Measurements from ENCODE around the gene MYRIP.

Gene MYRIP

GRCh38 chr3:40172560-40172959 lies 363.2 kb downstream of the MYRIP start:
- Histone ChIP-seq H3K27me3 (ENCODE audit: insufficient read depth, low read length) (no peaks in the 10 kb centered on the region), H3K9me2 (ENCODE audit: low read depth, low read length) (no peaks in the 10 kb centered on the region), H2AFZ (ENCODE audit: low read length) (no peak overlapping the region), H3K9ac (ENCODE audit: low read length) (no peak overlapping the region), H3K79me2 (ENCODE audit: insufficient read depth, low read length) (no peaks in the 10 kb centered on the region), H3K4me3 (ENCODE audit: low read depth, low read length, poor library complexity, severe bottlenecking) (no peak overlapping the region), H4K20me1 (ENCODE audit: insufficient read depth, low read length) (no peaks in the 10 kb centered on the region), H3K4me1 (ENCODE audit: insufficient read depth, low read length, severe bottlenecking) (no peaks in the 10 kb centered on the region), H3K36me3 (ENCODE audit: insufficient read depth, low read length) (no peaks in the 10 kb centered on the region), H3K27ac (ENCODE audit: low read depth, low read length, poor library complexity, severe bottlenecking) (no peak overlapping the region), H3K9me3 (ENCODE audit: low read length) (no peaks in the 10 kb centered on the region), H3F3A (ENCODE audit: insufficient read depth, low read length) (no peaks in the 10 kb centered on the region), H3K4me2 (ENCODE audit: low read length) (no peak overlapping the region)
- TF ChIP-seq CTCF (IDR thresholded peaks at IDR 0.05; ENCODE audit: low read length) (no peak), EZH2 (IDR thresholded peaks at IDR 0.05; ENCODE audit: borderline replicate concordance, low read length) (no peak)

- Histone ChIP-seq H3F3A (ENCODE audit: insufficient read depth, low read length) (no peaks in the 10 kb centered on the region), H3K9me3 (ENCODE audit: low read length) (no peaks in the 10 kb centered on the region), H3K9me2 (ENCODE audit: low read depth, low read length) (no peaks in the 10 kb centered on the region), H3K79me2 (ENCODE audit: insufficient read depth, low read length) (no peaks in the 10 kb centered on the region), H3K4me3 (ENCODE audit: low read depth, low read length, poor library complexity, severe bottlenecking) (no peak overlapping the region), H2AFZ (ENCODE audit: low read length) (no peak overlapping the region), H3K27me3 (ENCODE audit: insufficient read depth, low read length) (no peaks in the 10 kb centered on the region), H3K9ac (ENCODE audit: low read length) (no peak overlapping the region), H3K27ac (ENCODE audit: low read depth, low read length, poor library complexity, severe bottlenecking) (no peak overlapping the region), H3K4me1 (ENCODE audit: insufficient read depth, low read length, severe bottlenecking) (no peaks in the 10 kb centered on the region), H4K20me1 (ENCODE audit: insufficient read depth, low read length) (no peaks in the 10 kb centered on the region), H3K36me3 (ENCODE audit: insufficient read depth, low read length) (no peaks in the 10 kb centered on the region), H3K4me2 (ENCODE audit: low read length) (no peak overlapping the region)
- TF ChIP-seq CTCF (IDR thresholded peaks at IDR 0.05; ENCODE audit: low read length) (no peak), EZH2 (IDR thresholded peaks at IDR 0.05; ENCODE audit: borderline replicate concordance, low read length) (no peak)
These were observed 363.9 kb downstream of the MYRIP start for GRCh38 chr3:40173227-40173721.

- Histone ChIP-seq H3K27me3 (ENCODE audit: insufficient read depth, low read length) (no peaks in the 10 kb centered on the region), H3K9ac (ENCODE audit: low read length) (no peak overlapping the region), H3K9me2 (ENCODE audit: low read depth, low read length) (no peaks in the 10 kb centered on the region), H3K27ac (ENCODE audit: low read depth, low read length, poor library complexity, severe bottlenecking) (no peak overlapping the region), H3F3A (ENCODE audit: insufficient read depth, low read length) (no peaks in the 10 kb centered on the region), H4K20me1 (ENCODE audit: insufficient read depth, low read length) (no peaks in the 10 kb centered on the region), H3K79me2 (ENCODE audit: insufficient read depth, low read length) (no peaks in the 10 kb centered on the region), H3K4me1 (ENCODE audit: insufficient read depth, low read length, severe bottlenecking) (no peaks in the 10 kb centered on the region), H3K4me2 (ENCODE audit: low read length) (no peak overlapping the region), H3K36me3 (ENCODE audit: insufficient read depth, low read length) (no peaks in the 10 kb centered on the region), H3K9me3 (ENCODE audit: low read length) (no peaks in the 10 kb centered on the region), H3K4me3 (ENCODE audit: low read depth, low read length, poor library complexity, severe bottlenecking) (no peak overlapping the region), H2AFZ (ENCODE audit: low read length) (no peak overlapping the region)
- TF ChIP-seq CTCF (IDR thresholded peaks at IDR 0.05; ENCODE audit: low read length) (no peak), EZH2 (IDR thresholded peaks at IDR 0.05; ENCODE audit: borderline replicate concordance, low read length) (no peak)
These were observed 368.7 kb downstream of the MYRIP start for GRCh38 chr3:40178012-40178594.

All from OCI-LY1 (cell line).